GM18873 (cell line): ENCODE data around the gene ECE2.

Source experiments
- ATAC-seq: cut with Tn5 transposase; IDR thresholded peaks from one replicate; pipeline ENCODE4 v1.9.1; 2021; ENCODE audit warnings: mild to moderate bottlenecking, moderate library complexity, moderate number of reproducible peaks; ENCODE audit not compliant: unreplicated experiment, low FRiP score

The ECE2 gene

GRCh38 chr3:184239708-184240107, 36.1 kb upstream of the ECE2 start:
- ATAC-seq: no peak

DNA sequence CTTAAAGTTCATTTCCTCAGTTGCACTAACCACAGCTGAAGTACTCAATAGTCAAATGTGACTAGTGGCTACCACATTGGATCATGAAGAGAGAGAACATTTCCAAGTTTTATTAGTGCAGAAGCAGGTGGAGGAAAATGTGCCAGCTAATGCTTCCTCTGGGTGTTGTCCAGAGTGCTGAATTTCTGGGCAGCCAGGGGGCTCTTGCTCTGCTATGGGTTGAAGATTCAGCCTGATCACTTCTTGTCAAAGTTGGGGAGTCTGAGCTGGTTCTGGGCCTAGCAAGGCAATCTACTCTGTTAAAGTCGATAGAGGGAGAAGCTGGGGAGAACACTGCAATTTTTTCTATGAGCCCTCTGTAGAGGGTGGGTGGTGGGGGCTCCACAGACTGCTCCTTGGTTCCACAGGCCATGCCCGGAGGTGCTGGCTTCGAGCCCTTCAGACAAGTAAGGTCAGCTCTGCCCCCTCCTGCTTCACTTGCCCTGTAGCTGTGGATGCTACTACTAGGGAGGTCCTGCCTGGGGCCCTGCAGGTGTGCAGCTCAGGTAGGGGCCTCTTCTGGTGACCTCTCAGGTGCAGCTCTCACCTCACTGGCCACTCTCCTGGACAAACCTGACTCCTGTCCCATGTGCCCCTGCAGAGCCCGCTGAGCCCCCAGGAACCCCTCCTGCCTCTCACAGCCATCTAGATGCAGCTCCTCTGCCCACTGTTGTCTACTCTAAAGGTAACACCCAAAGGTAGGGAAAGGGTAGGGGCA, 35.3 kb upstream of the ECE2 start:
- no peak for ATAC-seq

- no peak for ATAC-seq
These were observed 34.7 kb upstream of the ECE2 start for GRCh38 chr3:184241141-184241446.

- no peak for ATAC-seq
These were observed 34.1 kb upstream of the ECE2 start for GRCh38 chr3:184241447-184242296.

GRCh38 chr3:184242297-184242685, 33.5 kb upstream of the ECE2 start:
- ATAC-seq: no peak

DNA sequence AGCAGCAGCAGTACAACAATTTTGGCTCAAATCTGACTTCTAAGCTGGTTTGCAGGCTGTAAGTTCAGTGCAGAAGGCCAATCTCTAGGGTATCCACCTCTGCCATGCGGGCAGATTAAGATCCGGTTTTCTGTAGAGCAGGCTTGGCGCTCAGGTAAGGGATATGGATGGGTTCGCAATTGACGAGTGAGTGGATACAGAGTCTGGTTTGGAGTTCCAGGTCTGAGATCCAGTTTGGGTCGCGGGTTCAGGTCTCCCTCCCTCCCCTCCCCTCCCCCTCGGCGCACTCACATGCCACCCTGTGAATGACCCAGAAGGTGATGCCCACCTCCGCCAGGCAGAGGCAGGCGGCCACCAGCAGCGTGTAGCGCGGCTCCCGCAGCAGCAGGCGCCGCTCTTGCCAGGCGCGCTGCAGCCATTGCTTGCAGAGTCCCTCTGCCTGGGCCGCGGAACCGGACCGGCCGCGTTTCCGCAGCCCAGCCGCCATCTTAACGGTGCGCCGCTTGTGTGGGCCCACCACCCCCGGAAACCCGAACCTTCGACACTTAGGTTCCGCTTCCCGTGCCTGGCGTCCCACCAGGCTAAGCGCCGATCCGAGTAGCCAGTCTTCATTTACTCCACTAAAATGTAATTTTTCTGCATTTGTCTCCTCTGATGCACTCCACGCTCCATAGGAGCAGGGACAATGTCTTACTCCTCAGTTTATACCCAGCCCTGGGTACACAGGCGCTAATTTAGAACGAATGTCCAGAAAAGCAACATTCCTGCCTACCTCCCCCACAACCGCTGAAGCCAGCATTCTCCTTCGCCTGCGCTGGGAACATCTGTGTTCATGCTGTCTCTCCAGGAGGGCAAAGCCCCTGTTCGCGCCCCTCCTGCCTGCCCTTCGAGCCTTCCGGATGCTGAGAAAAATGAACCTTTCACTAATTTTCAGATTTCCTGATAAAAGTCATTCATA, 27.1 kb upstream of the ECE2 start, which contains the start of gene ALG3:
ALG3 (minus strand) TSS at position 509 of the 958 bp plus-strand sequence; CDS start at position 487, 22 bp downstream.
- ATAC-seq: no peak

DNA sequence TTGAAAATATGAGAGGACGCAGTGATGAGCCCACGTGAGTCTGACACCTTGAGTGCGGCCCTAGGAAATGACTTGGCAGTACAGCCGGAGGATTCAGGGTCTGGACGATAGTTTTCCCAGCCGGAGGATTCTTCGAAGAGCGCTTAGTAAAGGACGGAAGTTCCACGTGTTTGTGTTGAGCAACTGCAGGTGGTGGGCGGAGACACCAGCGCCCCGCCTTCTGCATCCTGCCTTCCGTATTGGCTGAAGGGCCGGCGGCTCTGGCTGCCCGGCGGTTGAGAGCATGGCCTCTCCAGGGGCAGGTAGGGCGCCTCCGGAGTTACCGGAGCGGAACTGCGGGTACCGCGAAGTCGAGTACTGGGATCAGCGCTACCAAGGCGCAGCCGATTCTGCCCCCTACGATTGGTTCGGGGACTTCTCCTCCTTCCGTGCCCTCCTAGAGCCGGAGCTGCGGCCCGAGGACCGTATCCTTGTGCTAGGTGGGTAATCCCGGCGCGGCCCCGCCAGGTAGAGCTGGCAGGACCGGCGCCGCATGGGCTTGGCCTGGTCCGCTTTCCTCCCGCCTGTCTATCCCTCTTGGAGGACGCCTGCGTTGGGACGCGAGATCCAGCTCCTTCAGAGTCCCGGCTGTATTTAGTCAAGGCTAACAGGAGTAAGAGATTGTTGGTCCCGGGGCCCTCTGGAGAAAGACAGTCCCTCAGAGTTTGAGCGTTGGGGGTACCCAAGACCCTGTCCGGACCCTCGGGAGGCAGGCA, 26.2 kb upstream of the ECE2 start, which contains the start of gene EEF1AKMT4:
EEF1AKMT4 (plus strand) TSS at position 261 of the 755 bp plus-strand sequence; CDS start at position 284, 23 bp downstream.
- peak; percentile 78 for ATAC-seq

DNA sequence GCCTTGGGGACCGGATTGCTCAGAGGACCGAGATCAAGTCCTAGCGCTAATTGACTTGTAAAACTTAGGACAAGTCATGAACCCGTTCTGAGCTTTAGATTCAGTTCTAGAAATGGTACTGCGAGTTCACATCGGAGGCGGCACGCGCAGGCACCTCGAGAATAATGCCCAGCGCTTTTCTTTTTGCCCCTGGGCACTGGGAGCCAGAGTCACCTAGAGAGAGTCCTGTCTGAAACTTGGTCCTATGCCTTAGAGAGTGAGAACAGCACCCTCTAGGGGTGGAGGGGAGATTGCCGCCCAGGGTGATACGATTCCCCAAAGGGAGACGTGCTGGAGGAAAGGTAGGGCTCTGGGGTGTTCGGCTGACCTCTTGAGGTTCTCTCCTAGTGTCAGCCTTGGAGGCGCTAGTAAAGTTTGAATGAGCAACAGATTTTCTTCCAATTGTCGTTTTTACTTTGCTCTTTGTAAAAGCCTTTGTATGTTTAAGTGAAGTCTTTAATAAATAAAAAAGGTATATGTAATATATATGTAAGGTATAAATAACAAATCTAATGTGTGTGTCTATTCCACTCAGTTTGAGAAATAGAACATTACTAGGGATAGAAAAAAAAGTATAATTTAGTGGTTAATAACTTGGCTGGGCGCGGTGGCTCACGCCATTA, 25.5 kb upstream of the ECE2 start:
- peak; percentile 58 for ATAC-seq

DNA sequence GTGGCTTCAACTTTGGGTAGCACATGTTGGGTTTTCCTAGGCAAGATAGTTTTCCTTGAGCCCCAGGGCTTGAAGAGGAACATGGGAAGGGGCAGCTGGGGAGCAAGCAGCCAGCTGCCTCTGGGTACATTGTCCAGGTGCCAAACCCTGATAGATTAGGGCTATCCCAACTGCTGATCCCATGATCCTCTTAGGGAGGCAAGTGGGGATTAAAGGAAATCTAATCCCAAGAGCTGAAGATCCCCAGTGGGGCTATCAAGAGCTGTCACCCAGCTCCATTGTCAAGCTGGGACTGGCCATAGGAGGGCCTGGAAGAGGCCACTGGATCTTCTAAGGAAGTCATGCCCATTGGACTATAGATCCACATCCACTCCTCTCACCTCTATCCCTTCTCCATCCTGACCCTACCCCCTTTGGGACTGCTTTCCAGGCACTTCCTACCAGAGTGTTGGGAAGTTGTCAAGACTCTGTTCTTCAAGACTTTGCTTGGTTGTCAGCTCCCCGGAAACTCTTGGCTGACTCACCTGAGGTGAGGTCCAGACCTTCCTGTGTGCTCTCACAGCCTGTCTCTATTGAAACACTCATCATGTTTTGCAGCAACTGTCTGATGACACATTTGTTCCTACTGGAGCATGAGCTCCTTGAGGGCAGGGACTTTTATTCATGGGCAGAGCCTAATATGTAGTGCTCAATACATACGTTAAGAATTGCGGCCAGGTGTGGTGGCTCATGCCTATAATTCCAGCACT, 20.4 kb upstream of the ECE2 start:
- no peak for ATAC-seq

DNA sequence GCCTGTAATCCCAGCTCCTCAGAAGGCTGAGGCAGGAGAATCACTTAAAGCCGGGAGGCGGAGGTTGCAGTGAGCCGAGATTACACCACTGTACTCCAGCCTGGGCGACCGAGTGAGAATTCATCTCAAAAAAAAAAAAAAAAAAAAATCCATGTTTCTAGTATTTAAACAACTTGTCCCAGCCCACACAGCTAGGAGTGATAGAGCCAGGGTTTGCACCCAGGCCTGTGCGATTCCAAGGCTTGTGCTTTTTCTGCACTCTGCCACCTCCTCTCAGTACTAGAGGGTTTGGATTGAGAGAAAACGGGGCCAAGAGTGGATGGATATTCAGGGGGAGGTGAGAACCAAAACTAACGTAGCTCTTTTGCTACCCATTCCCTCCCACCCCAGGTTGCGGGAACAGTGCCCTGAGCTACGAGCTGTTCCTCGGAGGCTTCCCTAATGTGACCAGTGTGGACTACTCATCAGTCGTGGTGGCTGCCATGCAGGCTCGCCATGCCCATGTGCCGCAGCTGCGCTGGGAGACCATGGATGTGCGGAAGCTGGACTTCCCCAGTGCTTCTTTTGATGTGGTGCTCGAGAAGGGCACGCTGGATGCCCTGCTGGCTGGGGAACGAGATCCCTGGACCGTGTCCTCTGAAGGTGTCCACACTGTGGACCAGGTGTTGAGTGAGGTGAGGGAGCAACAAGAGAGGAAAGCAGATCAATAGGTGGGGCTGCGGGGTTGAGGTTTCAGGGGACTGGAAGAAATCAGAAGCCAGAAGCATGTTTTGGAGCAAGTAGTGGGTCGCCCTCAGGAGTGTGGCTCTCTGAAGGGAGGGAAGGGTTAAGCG, 18.5 kb upstream of the ECE2 start:
- no peak for ATAC-seq

DNA sequence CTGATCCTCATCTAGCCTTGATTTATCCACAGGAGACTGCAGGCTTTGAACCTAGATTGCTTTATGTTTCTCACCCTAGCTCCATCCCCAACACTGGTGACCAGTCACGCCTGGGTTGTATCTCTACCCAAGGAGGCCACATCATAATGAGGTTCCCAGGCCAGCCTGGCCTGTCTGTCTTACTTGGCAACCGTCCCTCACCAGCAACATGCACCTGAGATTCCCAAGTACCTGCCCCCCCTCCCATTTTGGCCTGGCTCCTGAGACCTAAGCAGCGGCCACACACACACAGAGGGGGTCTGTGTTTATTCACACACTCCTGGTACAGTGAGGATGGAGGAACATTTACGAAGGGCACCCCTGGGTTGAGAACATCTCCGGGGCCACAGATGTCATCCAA, 16.9 kb upstream of the ECE2 start:
- no peak for ATAC-seq

DNA sequence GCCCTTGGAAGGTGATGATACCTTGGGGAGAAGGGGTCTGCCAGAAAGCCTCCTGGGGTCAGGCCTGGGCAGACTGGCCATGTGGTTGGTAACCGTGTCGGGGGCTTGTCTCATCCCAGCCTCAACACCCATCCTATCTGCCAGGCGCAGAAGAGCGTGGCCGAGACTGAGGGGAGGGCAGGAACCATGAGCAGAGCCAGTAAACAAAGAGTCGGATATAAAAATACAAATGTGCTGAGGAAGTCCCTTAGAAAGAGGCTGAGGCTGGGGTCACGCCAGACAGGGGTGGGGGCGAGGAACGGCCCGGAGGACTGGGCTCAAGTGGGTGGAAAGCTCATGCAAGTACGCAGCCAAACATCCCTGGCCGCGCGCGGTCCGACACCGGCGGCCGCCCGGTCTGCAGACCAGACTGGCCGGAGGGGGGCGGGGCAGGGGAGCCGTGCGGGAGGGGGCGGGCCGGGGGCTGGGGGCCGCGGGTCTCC, 16.4 kb upstream of the ECE2 start:
- ATAC-seq: no peak

DNA sequence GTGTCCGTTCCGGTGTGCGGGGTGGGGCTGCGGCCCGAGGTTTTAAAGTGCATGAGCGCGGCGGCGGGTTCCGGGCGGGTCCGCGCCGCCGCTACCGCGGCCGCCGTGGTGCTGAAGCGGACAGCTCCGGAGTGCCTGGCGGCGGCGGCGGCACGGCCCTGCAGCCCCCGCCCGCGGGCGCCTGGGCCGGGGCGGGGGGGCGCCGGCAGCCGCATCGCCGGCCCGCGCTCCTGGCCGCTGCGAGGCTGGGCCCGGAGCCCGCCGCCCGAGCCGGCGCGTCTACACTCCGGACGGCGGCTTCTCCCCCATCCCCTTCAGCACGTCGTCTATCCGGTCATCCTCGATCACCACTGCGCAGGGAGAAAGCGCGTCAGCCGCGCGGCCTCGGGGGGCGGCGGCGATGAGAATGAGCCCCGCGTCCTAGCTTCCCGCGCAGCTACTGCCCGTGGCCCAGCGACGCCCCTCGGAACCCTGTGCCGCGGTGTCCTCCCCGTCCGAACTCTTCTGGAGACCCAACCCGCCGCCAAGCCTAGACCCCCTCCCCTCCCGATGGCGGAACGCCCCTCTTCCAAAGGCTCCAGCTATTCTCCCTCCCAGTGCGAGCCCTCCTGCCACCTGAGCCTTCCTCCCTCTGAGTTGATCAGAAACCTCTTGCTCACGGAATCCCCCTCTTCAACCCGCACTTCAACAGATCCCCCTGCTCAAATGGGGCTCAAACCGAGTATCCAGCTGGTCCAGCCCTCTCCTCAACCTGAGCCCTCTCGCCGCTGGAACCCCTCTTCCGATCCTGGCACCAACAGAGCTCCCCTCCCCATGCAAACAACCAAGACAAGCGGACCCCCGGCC, 15.7 kb upstream of the ECE2 start:
- ATAC-seq: no peak

- ATAC-seq: no peak
These were observed 15.0 kb upstream of the ECE2 start for GRCh38 chr3:184260724-184261269.

- ATAC-seq: no peak
These were observed 14.5 kb upstream of the ECE2 start, which contains the start of gene CAMK2N2 for GRCh38 chr3:184261270-184261853. TSS of gene CAMK2N2 (minus strand) at chr3:184261553. CDS start at chr3:184261285, 268 bp downstream.
